IPS-18a (cell line): ENCODE results near the gene SYT1.
A peak's percentile ranks its signal among the peaks of the same experiment; 100 is the strongest.

ENCODE experiments used
- H3K27ac ChIP-seq: one replicate; pipeline ENCODE4 v1.5.1; 2013; ENCODE audit warnings: low read length
- H3K27me3 ChIP-seq: one replicate; pipeline ENCODE4 v1.6.1; 2013; ENCODE audit warnings: mild to moderate bottlenecking, low read length; ENCODE audit not compliant: control insufficient read depth, insufficient read depth
- H3K36me3 ChIP-seq: one replicate; pipeline ENCODE4 v1.6.1; 2013; ENCODE audit warnings: low read depth, low read length; ENCODE audit not compliant: control insufficient read depth
- H3K4me1 ChIP-seq: one replicate; pipeline ENCODE4 v1.6.1; 2013; ENCODE audit warnings: low read depth, low read length; ENCODE audit not compliant: control insufficient read depth
- H3K4me3 ChIP-seq: one replicate; pipeline ENCODE4 v1.5.1; 2013; ENCODE audit warnings: low read length
- H3K9ac ChIP-seq: one replicate; pipeline ENCODE4 v1.6.1; 2013; ENCODE audit warnings: mild to moderate bottlenecking, low read length, moderate library complexity
- H3K9me3 ChIP-seq: one replicate; pipeline ENCODE4 v1.6.1; 2013; ENCODE audit warnings: low read depth, low read length; ENCODE audit not compliant: control insufficient read depth

The SYT1 gene

GRCh38 chr12:78898416-78898815 lies 33.8 kb downstream of the SYT1 start:
- Histone ChIP-seq H3K4me1 (no peaks in the 10 kb centered on the region), H3K9ac (peak overlapping the region; percentile 12), H3K36me3 (no peaks in the 10 kb centered on the region), H3K9me3 (no peaks in the 10 kb centered on the region), H3K27ac (no peak overlapping the region), H3K4me3 (no peak overlapping the region), H3K27me3 (no peaks in the 10 kb centered on the region)

- Histone ChIP-seq H3K36me3 (no peaks in the 10 kb centered on the region), H3K9me3 (no peaks in the 10 kb centered on the region), H3K9ac (no peak overlapping the region), H3K4me3 (peak overlapping the region; percentile 28), H3K27me3 (no peaks in the 10 kb centered on the region), H3K27ac (no peak overlapping the region), H3K4me1 (peaks cover 27% of the 10 kb centered on the region)
Observed at GRCh38 chr12:78914859-78915331, 50.3 kb downstream of the SYT1 start.

- no peaks in the 10 kb centered on the region for H3K27me3 ChIP-seq
- H3K4me3 ChIP-seq = no peak overlapping the region
- H3K4me1 ChIP-seq = peaks cover 27% of the 10 kb centered on the region
- H3K36me3 ChIP-seq = no peaks in the 10 kb centered on the region
- no peak overlapping the region for H3K27ac ChIP-seq
- no peaks in the 10 kb centered on the region for H3K9me3 ChIP-seq
- H3K9ac ChIP-seq = no peak overlapping the region
Observed at GRCh38 chr12:78916845-78917480, 52.4 kb downstream of the SYT1 start.

DNA sequence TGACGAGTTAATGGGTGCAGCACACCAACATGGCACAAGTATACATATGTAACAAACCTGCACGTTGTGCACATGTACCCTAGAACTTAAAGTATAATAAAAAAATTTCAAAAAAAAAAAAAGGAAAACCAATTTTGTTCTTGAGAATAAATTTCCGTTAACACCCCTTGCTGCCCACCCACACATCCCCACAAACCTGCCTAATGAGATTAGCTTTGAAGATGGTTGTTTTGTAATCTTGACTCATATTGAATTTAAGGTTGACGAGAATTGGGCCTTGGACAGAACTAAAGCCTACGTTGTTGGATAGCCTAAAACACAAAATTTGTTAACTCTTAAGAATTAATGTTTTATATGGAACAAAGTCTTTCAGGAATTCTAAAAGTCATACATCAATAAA lies 52.9 kb downstream of the SYT1 start:
- no peaks in the 10 kb centered on the region for H3K36me3 ChIP-seq
- no peak overlapping the region for H3K27ac ChIP-seq
- no peak overlapping the region for H3K9ac ChIP-seq

DNA sequence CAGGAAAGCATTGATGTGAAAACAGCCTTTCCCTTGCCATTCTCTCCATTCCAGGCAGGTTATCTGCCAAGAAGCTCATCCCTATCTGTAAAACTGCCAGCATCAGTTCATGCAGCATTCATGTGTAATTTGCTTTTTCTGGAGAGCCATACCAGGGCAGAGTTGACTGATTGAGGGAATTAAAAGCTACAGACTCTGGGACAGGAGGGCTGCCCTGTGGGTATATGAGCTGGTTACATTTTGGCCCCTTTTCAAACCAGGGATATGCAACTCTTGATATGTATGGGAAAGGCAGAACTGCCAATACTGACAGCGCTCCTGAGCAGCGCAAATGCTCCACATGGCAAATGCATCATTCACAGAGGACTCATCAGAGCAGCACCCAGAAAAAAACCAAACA lies 53.7 kb downstream of the SYT1 start:
- no peak overlapping the region for H3K27ac ChIP-seq
- H3K36me3 ChIP-seq = no peaks in the 10 kb centered on the region
- peaks cover 27% of the 10 kb centered on the region for H3K4me1 ChIP-seq
- H3K4me3 ChIP-seq = no peak overlapping the region
- no peak overlapping the region for H3K9ac ChIP-seq
- H3K27me3 ChIP-seq = no peaks in the 10 kb centered on the region
- H3K9me3 ChIP-seq = no peaks in the 10 kb centered on the region

More for the DNA sequence above, 52.9 kb downstream of the SYT1 start:
- H3K9me3 ChIP-seq = no peaks in the 10 kb centered on the region
- H3K4me3 ChIP-seq = no peak overlapping the region
- peaks cover 27% of the 10 kb centered on the region for H3K4me1 ChIP-seq
- H3K27me3 ChIP-seq = no peaks in the 10 kb centered on the region

DNA sequence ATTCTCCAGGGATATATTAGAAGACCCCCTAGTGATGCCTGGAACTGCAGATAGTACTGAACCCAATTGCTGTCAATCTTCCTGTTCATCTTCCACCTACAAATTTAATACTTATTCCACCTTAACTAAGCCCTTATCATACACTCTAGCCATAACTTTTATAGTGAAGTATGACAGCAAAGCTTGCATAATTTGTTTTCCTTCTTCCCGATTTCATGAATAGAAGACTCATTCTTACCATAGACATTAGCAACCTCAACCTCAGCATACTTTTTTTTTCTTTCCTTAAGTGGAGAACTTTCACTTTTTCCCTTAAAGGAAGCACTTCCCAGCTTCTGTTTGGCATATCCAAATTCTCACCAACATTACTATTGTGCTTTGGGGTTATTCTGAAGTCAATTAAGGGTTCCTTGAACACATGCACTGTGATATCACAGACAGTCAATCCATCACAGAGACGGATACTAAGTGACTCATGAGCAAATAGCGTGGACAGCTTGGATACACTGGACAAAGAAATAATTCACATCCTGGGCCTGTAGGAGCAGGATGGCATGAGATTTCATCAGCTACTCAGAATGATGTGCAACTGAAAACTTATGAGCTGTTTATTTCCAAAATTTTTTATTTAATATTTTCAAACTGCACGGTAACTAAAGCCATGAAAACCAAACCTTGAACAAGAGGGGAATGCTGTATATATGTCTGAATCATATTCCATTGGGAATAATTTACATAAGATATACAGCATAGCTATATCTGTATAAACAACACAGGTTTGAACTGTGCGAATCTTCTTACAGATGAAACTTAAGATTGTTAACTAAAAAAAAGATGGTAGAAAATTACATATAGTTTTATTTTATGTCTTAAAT lies 63.9 kb downstream of the SYT1 start:
- H3K27me3 ChIP-seq = no peaks in the 10 kb centered on the region
- no peak overlapping the region for H3K4me3 ChIP-seq
- no peak overlapping the region for H3K27ac ChIP-seq
- H3K36me3 ChIP-seq = no peaks in the 10 kb centered on the region
- H3K9ac ChIP-seq = no peak overlapping the region
- no peaks in the 10 kb centered on the region for H3K9me3 ChIP-seq
- no peaks in the 10 kb centered on the region for H3K4me1 ChIP-seq

- Histone ChIP-seq H3K9ac (no peak overlapping the region), H3K27ac (no peak overlapping the region), H3K9me3 (no peaks in the 10 kb centered on the region), H3K36me3 (no peaks in the 10 kb centered on the region), H3K4me1 (no peaks in the 10 kb centered on the region), H3K27me3 (no peaks in the 10 kb centered on the region), H3K4me3 (no peak overlapping the region)
Observed at GRCh38 chr12:78929075-78929418, 64.5 kb downstream of the SYT1 start.

DNA sequence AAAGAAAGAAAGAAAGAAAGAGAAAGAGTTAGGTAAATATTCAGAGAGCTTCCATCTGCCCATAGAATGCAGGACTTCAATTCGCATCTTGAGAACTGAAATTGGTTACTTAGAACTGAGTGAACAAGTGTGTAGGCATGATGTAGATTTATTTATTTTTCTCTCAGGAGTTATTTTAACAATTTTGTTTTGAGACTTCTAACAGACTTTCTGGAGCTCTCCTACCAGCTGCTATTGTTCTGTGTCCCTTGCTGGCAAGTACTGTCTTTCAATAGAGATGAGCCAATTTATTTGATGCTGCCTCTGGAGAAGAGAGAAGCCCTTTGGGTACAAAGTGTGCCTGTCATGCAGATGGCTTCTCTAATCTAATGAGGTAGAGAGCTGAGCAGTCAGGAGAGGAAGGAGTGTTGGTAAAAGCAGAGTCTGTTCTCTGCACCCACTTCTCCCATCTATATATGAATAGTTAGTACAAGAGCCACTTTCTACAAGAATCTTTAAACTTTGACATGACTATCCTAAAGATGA lies 67.0 kb downstream of the SYT1 start:
- no peaks in the 10 kb centered on the region for H3K9me3 ChIP-seq
- H3K36me3 ChIP-seq = no peaks in the 10 kb centered on the region
- H3K9ac ChIP-seq = no peak overlapping the region
- no peak overlapping the region for H3K27ac ChIP-seq
- no peaks in the 10 kb centered on the region for H3K4me1 ChIP-seq
- no peak overlapping the region for H3K4me3 ChIP-seq
- H3K27me3 ChIP-seq = no peaks in the 10 kb centered on the region

DNA sequence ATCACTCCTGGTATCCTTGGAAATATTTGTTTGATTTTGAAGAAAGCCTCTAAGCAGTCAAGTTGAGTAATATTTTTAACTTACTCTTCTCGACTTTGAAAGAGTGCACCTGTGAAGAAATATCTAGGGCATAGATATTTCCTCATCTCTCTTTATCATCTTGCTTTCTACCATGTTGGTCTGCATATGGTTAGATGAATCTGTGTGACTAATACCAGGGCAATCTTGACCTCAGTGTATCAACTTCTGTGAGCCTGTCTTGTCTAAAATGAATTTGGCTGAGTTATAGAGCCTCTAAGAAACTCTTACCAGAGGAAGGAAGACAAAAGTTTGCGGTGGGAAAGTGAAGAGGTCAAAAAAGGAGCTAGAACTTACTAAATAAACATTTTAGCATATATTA lies 68.4 kb downstream of the SYT1 start:
- Histone ChIP-seq H3K36me3 (no peaks in the 10 kb centered on the region), H3K9me3 (no peaks in the 10 kb centered on the region), H3K4me1 (no peaks in the 10 kb centered on the region), H3K4me3 (no peak overlapping the region), H3K9ac (no peak overlapping the region), H3K27ac (no peak overlapping the region), H3K27me3 (no peaks in the 10 kb centered on the region)

DNA sequence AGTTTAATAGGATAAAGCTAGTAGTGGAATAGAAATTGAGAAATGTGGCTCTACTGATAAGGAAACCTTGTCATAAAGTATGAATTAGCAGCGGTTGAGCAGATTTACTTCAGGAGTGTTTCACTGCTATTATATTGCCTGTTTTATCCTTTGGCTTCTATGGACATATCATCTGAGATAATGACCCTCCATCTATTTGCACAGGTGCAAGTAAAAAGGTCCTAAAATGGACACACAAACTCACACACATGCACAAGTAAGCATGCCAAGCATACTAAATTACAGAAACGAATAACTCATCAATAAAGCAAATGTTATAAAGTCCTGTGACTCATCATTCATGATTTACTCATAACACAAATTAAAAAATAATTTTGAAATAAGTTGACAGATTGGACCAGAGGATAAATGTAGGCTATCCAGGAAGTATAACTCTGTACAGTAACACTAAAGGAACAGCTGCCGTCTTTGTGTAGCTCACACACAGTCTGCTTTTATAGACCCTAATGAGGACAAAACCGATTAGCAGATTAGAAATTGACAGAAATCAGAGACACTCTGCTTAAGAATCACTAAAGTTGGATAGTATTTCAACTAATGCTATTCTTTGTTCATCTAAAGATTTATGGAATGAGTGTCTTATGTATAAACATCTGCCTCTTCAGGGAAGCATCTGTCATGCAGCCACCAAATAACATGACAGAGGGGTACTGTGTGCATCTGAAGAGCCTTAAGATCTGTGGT lies 73.9 kb downstream of the SYT1 start:
- no peak overlapping the region for H3K9ac ChIP-seq

GRCh38 chr12:78949532-78949931 lies 85.0 kb downstream of the SYT1 start:
- no peaks in the 10 kb centered on the region for H3K27me3 ChIP-seq
- H3K9ac ChIP-seq = no peak overlapping the region
- H3K36me3 ChIP-seq = no peaks in the 10 kb centered on the region
- H3K4me3 ChIP-seq = no peak overlapping the region
- no peaks in the 10 kb centered on the region for H3K4me1 ChIP-seq
- no peaks in the 10 kb centered on the region for H3K9me3 ChIP-seq
- H3K27ac ChIP-seq = no peak overlapping the region

More for the DNA sequence above, 73.9 kb downstream of the SYT1 start:
- no peaks in the 10 kb centered on the region for H3K36me3 ChIP-seq
- H3K9me3 ChIP-seq = no peaks in the 10 kb centered on the region
- H3K4me1 ChIP-seq = no peaks in the 10 kb centered on the region
- no peak overlapping the region for H3K4me3 ChIP-seq
- no peaks in the 10 kb centered on the region for H3K27me3 ChIP-seq
- H3K27ac ChIP-seq = no peak overlapping the region
